Activated T-helper 1 cell treated with Interleukin-2 at 50 U/mL for 16 hours (primary cell): ENCODE measurements around the gene STX4.

Experiments
- DNase-seq: peaks from one replicate; pipeline ENCODE4 v3.0.0-alpha.2; 2020; ENCODE audit warnings: low read depth

The STX4 gene

DNA sequence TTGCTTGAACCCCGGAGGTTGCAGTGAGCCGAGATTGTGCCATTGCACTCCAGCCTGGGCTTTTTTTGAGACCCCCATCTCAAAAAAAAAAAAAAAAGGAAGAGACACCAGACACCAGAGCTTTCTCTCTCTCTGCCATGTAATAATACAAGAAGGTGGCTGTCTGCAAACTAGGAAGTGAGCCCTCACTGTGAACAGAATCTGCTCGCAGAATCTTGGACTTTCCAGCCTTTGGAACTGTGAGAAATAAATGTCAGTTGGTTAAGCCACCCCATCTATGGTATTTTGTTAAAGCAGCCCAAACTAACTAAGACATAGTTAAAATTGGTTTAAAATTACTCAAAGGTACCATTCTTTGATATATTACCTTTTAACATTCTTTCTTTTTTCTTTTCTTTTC is 12.8 kb upstream of the STX4 start:
- no peak for DNase-seq

DNA sequence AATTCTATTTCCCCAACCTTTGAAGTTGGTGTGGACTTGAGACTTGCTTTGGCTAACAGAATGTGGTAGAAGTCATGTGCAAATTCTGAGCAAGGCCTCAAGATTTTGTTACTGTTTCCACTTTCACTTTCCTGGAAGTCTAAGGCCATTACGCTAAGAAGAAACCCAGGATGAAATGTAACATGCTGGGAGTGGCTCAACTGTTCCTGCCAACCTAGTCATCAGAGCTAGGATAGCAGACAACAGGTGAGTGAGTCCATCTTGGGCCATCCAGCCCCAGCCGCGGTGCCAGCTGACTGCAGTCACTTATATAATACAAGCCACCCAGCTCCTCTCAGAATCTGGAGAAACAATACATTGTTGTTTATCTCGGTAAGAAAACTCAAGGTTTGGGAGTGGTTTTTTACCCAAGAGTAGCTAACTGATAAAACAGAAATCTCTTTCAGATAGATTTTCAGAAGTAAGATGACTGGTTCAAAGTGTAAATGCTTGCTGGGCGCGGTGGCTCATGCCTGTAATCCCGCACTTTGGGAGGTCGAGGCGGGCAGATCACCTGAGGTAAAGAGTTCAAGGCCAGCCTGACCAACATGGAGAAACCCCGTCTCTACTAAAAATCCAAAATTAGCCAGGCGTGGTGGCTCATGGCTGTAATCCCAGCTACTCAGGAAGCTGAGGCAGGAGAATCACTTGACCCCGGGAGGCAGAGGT is 10.7 kb upstream of the STX4 start:
- no peak for DNase-seq

DNA sequence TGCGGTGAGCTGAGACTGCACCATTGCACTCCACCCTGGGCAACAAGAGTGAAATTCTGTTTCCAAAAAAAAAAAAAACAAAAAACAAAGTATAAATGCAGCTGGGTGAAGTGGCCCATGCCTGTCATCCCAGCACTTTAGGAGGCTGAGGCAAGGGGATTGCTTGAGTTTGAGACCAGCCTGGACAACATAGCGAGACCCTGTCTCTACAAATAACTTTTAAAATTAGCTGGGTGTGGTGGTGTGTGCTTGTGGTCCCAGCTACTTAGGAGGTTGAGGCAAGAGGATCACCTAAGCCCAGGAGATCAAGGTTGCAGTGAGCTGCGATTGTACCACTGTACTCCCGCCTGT is 10.1 kb upstream of the STX4 start:
- DNase-seq, result no peak

DNA sequence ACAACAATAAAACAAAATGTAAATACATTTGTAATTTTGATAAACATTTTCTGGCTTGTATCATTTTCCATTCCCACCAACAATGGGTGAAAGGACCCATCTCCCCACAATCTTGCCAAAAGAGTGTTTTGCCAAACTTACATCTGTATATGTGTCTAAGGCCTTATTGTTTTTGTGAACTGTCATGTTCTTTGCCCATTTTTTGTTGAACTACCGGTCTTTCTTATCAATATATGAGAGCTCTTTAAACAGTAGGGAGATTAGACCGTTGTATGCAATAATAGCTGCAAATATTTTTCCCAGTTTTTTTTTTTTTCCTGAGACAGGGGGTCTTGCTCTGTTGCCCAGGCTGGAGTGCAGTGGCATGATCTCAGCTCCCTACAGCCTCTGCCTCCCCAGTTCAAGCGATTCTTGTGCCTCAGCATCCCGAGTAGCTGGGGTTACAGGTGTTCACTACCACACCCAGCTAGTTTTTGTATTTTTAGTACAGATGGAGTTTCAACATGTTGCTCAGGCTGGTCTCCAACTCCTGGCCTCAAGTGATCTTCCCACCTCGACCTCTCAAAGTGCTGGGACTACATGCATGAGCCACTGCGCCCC is 9.6 kb upstream of the STX4 start:
- DNase-seq, result no peak

DNA sequence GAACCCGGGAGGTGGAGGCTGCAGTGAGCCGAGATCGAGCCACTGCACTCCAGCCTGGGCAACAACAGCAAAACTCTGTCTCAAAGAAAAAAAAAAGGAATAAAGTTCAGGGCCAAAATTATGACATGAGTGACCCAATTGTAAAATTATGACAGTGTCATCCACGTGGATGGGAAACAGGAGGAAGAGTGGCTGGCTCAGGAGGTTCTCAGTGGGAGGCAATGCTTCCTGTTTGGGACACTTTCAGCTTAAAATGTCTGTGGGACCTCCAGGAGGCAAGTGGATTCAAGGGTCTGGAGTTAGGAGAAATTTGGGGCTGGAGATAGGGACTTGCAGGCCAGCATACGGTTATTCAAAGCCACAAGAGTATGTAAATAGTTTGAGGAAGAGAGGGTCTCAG is 8.0 kb upstream of the STX4 start:
- no peak for DNase-seq

DNA sequence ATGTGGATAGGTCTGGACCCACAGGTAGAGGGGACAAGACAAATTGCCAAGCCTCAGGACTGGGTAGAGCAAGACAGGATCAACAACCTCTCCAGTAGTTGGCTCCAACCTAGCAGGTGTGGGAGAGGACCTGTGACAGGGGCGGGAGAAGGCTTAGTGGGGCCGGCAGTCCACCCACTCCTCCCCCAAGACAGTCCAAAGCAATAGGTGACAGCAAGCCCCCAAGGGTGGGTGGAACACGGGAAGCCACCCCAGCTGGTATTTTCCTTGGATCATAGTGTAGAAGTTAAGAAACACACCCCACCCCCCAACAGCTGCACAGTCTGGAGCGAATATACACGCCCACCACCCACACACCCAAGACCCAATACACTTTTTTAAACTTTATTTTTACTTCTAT is 4.1 kb upstream of the STX4 start:
- no peak for DNase-seq

DNA sequence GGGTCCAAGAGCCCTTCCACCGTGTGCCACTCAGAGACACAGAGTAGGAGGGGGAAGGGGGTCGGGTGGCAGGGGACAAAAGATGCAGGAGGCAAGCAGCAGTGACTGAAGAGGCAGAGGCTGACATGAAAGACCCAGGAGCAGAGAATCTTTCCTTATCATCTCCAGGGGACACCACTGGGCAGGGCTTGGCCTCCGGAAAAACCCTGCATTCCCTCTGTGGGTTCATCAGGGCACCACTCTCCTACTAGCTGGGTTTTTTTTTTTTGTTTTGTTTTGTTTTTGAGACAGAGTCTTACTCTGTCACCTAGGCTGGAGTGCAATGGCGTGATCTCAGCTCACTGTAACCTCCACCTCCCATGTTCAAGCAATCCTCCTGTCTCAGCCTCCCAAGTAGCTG is 2.1 kb upstream of the STX4 start:
- no peak for DNase-seq

DNA sequence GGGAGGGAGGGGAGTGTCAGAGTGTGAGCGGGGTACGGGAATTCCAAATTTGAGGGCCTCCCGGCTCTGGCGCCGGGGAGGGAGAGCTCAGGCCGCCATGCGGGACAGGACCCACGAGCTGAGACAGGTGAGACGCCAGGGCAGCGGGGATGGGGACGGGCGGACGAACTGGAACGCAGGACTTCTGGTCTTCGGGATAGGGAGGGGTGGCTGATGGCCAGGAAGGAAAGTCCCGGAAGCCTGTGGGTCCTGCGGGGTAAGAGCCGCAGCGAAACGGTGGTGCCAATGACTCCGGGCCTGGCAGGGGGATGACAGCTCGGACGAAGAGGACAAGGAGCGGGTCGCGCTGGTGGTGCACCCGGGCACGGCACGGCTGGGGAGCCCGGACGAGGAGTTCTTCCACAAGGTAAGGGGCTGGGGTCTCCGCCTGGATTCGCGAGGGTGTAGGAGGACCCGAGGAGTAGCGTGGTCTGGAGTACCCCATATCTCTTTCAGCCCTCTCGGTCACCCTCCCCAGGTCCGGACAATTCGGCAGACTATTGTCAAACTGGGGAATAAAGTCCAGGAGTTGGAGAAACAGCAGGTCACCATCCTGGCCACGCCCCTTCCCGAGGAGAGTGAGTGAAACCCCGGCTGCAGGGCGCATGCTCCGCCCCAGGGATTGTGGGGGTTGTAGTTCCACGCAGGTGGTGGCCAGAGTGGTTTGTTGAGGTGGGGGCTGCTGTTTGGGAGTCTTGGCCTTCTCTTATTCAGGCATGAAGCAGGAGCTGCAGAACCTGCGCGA is 543 bp downstream of the STX4 start:
- peak; percentile 78 for DNase-seq

DNA sequence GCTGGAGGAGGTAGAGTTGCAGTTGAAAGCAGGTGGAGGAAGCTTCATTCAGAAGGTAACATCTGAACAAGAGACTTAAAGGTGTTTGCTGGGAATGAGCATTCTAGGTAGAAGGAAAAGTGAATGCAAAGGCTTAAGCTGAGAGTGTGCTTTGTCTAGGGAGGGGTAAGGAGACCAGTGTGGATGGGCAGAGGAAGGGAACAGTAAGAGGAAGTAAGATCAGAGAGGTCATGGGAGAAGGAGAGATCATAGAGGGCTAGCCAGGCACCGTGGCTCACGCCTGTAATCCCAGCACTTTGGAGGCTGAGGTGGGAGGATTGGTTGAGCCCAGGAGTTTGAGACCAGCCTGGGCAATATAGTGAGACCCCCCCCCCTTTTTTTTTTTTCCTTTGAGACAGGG is 3.3 kb downstream of the STX4 start:
- DNase-seq, result no peak

DNA sequence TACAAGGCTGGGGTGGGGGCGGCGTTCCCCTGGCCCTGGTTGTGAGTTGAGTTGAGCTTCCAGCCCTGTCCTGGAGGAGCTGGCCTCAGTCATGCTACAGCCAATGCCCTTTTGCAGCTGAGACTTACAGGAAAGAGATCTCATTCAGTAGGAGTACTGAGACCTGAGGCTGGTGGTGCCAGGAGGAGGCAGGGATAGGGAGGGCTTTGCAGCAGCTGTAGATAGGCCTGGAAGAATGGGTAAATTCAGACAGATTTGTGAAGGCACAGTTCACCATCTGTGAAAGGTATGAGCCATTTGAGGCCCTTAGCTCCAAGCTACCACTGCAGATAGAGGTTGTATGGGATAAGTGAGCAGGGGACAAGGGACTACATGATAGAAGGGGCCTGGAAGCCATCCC is 5.6 kb downstream of the STX4 start:
- DNase-seq, result no peak

DNA sequence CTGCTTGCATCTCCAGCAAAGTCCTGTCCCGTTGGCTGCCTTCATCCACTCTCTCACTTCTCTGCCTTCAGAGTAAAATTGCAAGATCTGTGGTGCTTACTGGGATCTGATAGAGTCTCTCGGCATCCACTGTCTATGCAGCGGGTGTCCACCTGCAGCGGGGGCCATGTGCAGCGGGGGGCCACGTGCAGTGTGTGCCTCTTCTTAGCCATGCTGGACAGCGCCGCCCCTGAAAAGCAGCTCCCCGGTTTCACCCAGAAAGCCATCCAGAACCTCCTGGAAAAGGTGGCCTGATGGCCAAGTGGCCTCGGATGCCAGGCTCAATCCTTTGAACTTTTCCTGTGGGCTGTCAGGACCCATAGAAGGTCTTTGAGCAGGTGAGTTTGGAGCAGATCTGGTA is 9.5 kb downstream of the STX4 start:
- DNase-seq, result no peak

DNA sequence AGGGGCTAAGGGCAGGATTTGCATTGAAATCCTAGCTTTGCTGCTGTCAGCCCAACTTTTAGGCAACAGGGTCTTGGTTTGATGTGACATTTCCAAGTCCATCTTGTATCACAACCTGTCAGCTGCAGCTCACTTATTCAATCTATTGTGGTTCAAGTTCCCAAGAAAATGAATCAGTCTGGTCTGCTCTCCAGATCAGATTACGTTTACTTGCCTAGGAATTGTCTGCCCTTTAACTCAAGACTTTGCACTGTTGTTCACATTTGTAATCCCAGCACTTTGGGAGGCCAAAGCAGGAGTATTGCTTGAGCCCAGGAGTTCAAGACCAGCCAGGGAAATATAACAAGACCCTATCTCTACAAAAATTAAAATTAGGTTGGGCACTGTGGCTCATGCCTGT is 10.0 kb downstream of the STX4 start:
- no peak for DNase-seq

DNA sequence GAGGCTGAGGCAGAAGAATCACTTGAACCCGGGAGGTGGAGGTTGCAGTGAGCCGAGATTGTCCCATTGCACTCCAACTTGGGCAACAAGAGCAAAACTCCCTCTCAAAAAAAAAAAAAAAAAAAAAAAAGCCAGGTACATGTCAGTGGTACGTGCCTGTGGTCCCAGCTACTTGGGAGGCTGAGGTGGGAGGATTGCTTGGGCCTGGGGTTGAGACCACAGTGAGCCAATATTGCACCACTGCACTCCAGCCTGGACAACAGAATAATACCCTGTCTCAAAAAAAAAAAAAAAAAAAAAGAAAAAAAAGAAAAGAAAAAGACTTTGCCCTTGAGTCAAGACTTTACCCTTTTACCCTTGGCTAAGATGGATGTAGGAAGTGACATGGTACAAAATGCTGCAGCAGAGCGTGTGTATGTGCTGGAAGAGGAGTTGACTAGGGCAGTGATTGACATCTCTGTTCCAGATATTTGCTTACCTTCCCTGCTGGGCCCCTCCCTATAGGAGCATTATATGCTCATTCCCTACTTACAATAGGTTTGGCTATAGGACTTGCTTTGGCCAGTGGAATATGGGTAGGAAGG is 10.6 kb downstream of the STX4 start:
- no peak for DNase-seq

DNA sequence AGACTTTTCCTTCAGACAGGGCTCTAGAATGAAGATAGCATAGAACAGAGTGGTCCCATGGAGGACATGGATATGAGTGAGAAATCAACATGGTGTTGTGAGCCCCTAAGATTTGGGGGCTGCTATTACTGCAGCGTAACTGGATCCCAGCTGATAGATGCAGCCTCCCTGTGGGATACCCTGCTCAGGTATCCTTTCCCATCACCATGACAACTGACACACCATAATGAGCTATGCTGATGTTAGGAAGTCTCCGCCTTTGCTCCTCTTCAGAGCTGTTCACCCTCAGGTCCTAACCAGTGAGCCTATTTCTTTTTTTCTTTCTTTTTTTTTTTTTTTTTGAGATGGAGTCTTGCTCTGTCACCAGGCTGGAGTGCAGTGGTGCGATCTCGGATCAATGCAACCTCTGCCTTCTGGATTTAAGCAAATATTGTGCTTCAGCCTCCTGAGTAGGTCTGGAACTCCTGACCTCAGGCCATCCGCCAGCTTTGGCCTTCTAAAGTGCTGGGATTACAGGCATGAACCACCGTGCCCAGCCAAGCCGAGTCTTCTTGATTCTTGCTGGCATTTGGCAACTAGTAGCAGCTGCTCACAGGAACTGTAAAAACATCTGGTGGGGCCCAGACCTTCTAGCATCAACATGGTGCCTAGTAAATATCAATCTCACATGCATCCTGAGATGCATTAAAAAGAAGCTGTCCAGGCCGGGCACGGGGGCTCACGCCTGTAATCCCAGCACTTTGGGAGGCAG is 17.1 kb downstream of the STX4 start:
- no peak for DNase-seq

DNA sequence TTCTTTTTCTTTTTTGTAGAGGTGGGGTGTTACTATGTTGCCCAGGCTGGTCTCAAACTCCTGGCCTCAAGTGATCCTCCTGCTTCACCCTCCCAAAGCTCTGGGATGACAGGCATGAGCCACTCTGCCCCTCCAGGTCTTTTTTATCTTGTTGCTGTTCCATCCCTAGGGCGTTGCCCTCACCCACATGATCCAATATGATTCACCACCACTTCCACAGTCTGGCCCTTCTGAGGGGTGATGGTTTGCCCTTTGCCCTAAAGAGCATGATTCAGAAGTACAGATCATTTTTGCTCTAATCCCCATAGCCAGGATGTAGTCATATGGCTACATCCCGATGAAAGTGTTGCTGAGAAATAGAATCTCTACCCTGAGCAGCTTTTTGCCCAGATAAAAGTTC is 18.8 kb downstream of the STX4 start:
- no peak for DNase-seq

DNA sequence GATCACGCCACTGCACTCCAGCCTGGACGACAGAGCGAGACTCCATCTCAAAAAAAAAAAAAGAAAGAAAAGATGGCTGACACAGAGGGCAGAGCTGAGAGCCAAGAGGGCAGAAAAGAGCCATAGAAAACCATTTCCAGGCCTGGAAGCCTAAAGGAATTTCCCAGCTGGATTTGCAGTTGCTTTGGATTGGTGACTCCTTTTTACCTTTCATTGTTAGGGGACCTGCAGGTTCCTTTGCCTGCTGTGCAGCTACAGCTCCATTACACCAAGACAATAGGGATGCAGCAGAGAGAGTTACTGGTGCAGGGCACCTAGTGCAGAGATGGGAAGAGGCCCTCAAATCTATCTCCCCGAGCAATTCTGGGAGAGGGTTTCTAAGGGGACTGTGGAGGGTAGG is 22.3 kb downstream of the STX4 start:
- DNase-seq, result no peak

DNA sequence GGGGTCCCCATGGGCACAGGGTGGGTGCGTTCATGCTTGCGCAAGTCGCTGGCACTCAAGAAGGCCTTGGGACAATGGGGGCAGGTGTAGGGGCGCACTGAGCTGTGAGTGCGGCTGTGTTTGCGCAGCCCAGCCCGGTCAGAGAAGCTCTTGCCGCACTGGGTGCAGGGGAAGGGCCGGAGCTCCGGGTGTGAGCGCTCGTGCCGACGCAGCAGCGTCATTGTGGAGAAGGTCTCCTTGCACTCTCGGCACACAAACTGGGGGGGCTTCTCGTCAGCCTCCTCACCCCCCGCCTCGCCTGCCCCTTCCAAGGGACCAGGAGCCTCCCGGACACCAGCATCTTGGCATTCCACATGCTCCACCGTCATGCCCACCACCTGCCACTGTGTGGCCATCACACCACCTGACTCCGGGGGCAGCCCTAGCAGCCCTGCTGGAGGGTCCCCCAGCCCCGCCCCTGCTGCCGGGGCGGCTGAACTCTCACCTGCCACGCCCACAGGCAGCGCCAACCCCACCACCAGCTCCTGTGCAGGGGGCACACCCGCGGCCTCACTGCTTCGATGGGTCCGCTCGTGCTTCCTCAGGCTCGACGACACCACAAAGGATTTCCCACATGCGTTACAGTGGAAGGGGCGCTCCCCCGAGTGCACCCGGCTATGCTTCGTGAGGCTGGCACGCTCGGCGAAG is 27.9 kb downstream of the STX4 start:
- DNase-seq, result no peak

DNA sequence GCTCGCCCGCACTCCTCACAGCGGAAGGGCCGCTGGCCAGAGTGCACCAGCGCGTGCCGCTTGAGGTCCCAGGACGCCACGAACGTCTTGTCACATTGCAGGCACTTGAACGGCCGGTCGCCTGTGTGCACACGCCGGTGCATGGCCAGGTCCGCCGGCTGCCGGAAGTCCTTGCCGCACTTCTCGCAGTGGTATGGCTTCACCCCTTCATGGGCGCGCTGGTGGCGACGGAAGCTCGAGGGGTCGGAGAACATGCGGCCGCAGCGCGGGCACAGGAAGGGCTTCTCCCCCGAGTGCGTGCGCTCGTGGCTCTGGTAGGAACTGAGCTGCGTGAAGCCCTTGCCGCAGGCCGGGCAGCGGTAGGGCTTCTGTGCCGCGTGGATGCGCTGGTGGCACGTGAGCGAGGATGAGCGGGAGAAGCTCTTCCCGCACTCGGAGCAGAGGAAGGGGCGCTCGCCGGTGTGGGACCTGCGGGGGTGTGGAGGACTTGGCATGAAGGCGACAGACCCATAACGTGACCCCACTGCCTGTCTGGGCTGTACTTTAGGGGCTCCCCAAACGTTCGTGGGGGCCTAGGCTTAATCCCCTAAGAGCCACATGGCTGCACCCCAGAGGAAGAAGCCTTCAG is 28.6 kb downstream of the STX4 start:
- DNase-seq, result no peak

DNA sequence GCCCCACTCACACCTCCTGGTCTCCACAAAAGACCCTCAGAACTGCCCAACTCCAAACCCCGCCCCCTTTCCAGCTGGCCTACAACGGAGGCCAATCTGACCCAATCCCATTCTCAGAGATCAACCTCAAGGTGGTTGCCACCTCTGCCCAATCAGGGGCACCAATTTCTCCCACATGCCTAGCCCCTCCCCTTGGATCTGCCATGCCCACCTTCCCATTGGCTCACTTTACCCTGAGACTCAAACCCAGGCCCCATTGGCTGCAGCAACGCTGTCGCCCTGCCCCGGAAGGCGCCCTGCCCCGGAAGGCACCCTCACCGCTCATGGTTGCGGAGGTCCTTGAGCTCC is 30.1 kb downstream of the STX4 start:
- no peak for DNase-seq

DNA sequence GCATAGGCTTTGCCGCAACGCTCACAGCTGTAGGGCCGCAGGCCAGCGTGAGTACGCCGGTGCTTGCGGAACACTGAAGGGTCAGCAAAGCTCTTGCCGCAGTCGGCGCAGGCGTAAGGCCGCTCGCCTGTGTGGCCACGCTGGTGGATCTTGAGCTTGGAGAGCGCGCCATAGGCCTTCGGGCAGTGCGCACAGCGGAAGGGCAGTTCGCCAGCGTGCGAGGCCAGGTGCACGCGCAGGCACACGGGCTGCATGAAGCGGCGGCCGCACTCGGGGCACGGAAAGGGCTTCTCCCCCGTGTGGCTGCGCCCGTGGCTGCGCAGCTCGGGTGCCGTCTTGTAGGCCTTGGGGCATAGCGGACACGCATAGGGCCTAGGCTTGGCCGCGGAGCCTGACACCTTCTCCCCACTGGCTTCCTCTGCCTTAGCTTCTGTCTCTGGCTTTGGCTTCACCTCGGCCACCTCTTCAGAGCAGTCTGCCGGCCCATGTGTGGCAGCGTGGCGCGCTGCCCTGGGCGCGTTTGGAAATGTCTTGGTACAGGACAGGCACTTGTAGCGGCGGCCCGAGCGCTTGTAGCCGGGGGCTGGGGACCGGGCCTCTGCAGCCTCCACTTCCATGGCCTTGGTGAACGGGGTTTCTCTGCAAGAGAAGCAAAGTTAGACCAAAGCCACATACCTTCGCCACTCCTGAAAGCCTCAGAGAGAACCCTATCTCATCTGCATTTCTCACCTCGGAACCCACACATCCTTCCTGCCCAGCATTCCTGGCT is 30.7 kb downstream of the STX4 start:
- peak; percentile 4 for DNase-seq
